Right cardiac atrium (tissue), 5 donors: Measurements from ENCODE around the gene SLCO4C1. TPM values are rescaled to one million over a fixed set of nuclear protein-coding genes. Genes with fewer than 3 reads are reported as not detected.

Source experiments
- ATAC-seq, 2 donors: fragments of 200-7000 bp; cut with Tn5 transposase; one replicate each; pipeline versions ENCODE4 v1.8.0 to v1.9.1; 2020; ENCODE audit warnings: moderate library complexity in 2 of 2, mild to moderate bottlenecking in 1 of 2
- DNase-seq, 3 donors: peaks; one replicate each; pipeline ENCODE4 v3.0.0-alpha.2; 2020
- H3K27ac ChIP-seq: one replicate; pipeline ENCODE4 v1.5.1; 2013; ENCODE audit warnings: mild to moderate bottlenecking, low read length, control low read depth, moderate library complexity
- H3K27me3 ChIP-seq: one replicate; pipeline ENCODE4 v1.6.1; 2013; ENCODE audit not compliant: control insufficient read depth, insufficient read depth
- H3K4me1 ChIP-seq: one replicate; pipeline ENCODE4 v1.6.1; 2013; ENCODE audit warnings: low read length; ENCODE audit not compliant: control insufficient read depth, insufficient read depth
- H3K4me3 ChIP-seq: one replicate; pipeline ENCODE4 v1.5.1; 2013; ENCODE audit warnings: low read length, control low read depth
- H3K9me3 ChIP-seq: one replicate; pipeline ENCODE4 v1.6.1; 2013; ENCODE audit warnings: low read length; ENCODE audit not compliant: control insufficient read depth
- WGBS: extraction: QIAGEN DNeasy Blood & Tissue Kit; methylation state at CpG from one replicate; pipeline ENCODE4 v1.1.7; 2013; 5-methylcytosine and 5-hydroxymethylcytosine counted together
- intact Hi-C, 4 donors: fragments of 100-400 bp; cut with DNase I; formaldehyde crosslinking; loops; one replicate each; pipeline versions ENCODE4 v1.11.0 to v1.14.0; 2022 to 2023
- polyA plus RNA-seq: library from polyadenylated mRNA; stranded (reverse); fragments of 200-250 nt; gene quantifications from one replicate; pipeline ENCODE4 v1.2.3, GENCODE V29; 2013
- total RNA-seq, 4 donors: library from RNA; stranded (reverse); fragmentation: NEBNext Ultra II Directional; extraction: Animal tissue kit (Norgen Biotek cat#: 25700); gene quantifications; one replicate each; pipeline ENCODE4 v1.2.1, GENCODE V29; 2021
- donor health status: healthy with polysubstance abuse.
- donor health status: DM: no; HTN: yes; CAD: no.
- donor health status: DM: no; HTN: no; CAD: no.
- donor health status: DM: no; HTN: yes; CAD: no; lungs with severe emphysema.
- donor health status: DM: yes; HTN: yes; CAD: no.

Gene SLCO4C1
- total and polyA plus RNA-seq, 5 donors, result 0.03 to 0.09 (median 0.06) TPM

DNA sequence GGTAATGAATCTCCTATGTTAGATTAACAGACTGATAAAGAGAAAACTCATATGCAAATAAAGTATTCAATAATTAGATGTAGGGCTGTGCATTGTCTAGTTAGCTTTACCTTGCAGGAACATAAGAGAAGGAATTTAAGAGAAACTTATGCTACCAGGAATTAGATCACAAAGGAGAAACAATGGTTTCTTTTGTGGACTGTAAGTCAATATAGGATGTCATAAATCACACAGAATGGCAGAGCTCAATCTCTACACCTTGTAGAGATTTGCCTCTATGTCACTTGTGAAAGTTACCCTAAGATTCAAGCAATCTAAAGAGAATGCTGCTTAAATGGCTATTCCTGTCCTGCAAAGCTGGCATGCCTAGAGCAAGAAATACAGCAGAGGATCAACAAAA is 26.0 kb downstream of the SLCO4C1 start:
- ATAC-seq, result no peak
- DNase-seq, result no peak
- Histone ChIP-seq H3K4me3 (no peak overlapping the region), H3K4me1 (no peaks in the 10 kb centered on the region), H3K27me3 (no peaks in the 10 kb centered on the region), H3K27ac (no peak overlapping the region), H3K9me3 (no peaks in the 10 kb centered on the region)
- intact Hi-C loops, result no loop called here

GRCh38 chr5:102262688-102263087 is 33.4 kb downstream of the SLCO4C1 start:
- WGBS, result 85% methylated on average over 2 of the region's 2 CpGs
- no peak for ATAC-seq
- Histone ChIP-seq H3K9me3 (no peaks in the 10 kb centered on the region), H3K4me1 (no peaks in the 10 kb centered on the region), H3K27ac (no peak overlapping the region), H3K27me3 (no peaks in the 10 kb centered on the region), H3K4me3 (no peak overlapping the region)
- no peak for DNase-seq
- intact Hi-C loops, result no loop called here

GRCh38 chr5:102249381-102249780 is 46.7 kb downstream of the SLCO4C1 start:
- 92% methylated on average over 3 of the region's 3 CpGs for WGBS

DNA sequence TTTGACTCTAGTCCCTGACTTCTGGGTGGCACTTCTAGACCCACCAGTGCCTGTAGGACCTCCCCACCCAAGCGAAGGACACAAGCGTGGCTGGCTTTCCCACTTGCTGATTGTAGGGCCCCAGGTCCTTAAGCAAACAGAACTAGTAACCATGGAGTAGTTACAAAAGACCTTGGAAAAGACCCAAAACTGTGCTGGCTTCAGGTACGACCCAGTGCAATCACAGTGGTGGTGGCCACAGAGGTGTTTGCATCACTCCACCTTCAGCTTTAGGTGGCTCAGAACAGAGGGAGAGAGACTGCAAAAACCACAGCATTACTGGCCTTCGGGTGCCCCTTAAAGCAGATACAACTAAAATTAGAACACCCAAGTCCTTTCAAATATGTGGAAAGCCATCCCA is 52.9 kb downstream of the SLCO4C1 start:
- ATAC-seq (no peak), DNase-seq (no peak)
- no peak overlapping the region for H3K27ac ChIP-seq
- intact Hi-C loops, result no loop called here
- H3K27me3 ChIP-seq, result no peaks in the 10 kb centered on the region
- no peaks in the 10 kb centered on the region for H3K4me1 ChIP-seq
- 85% methylated on average over 4 of the region's 4 CpGs for WGBS
- no peaks in the 10 kb centered on the region for H3K9me3 ChIP-seq
- no peak overlapping the region for H3K4me3 ChIP-seq

More at GRCh38 chr5:102249381-102249780, 46.7 kb downstream of the SLCO4C1 start:
- Histone ChIP-seq H3K27me3 (no peaks in the 10 kb centered on the region), H3K4me1 (no peaks in the 10 kb centered on the region), H3K4me3 (no peak overlapping the region), H3K27ac (no peak overlapping the region), H3K9me3 (no peaks in the 10 kb centered on the region)
- no peak for DNase-seq
- no peak for ATAC-seq
- intact Hi-C loops, result no loop called here

- intact Hi-C loops, result no loop called here
- DNase-seq (no peak), ATAC-seq (no peak)
- H3K4me3 ChIP-seq, result no peak overlapping the region
- H3K9me3 ChIP-seq, result no peaks in the 10 kb centered on the region
- no peak overlapping the region for H3K27ac ChIP-seq
- no peaks in the 10 kb centered on the region for H3K27me3 ChIP-seq
- 77% methylated on average over 1 of the region's 1 CpG for WGBS
- H3K4me1 ChIP-seq, result no peaks in the 10 kb centered on the region
Observed at GRCh38 chr5:102241809-102242421, 54.2 kb downstream of the SLCO4C1 start.

DNA sequence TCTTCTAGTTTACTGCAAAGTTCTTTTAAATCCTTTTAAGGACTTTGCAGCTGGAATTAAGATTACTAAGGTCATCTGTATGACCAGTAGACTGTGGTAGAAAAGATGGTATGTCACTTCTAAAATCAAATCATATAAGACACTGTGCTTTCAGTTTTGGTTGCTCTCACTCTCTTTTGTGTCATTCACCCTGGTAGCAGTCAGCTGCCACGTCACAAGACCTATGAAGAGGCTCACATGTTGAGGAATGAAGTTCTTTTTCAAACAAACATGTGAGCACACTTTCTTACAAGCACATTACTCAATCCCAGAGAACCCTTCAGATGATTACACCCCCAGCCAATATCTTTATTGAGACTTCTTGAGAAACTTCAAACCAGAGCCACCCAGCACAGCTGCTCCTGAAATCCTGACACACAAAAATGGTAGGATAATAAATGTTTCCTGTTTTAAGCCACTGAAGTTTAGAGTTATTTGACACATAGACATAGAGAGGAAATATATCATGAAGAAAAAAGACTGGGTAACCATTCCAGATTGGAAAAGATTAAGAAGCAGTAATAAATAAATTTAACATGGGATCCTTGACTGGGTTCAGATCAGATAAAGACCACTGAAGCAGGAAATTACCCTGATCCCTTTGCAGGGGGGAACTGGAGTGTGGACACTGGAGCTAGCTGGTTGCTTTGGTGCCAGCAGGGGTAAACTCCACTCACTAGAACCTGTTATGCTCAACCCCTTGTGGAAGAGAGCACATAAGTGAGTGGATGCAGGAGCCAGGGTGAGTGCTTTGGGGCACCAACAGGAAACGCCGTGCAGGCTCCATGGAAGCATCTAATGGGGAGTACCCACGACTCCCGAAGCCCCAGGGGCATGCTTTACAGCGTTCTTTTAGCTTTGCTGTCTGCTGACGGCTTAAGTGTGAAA is 64.1 kb downstream of the SLCO4C1 start:
- WGBS, result 74% methylated on average over 7 of the region's 7 CpGs
- ATAC-seq, result no peak
- intact Hi-C loops, result no loop called here

GRCh38 chr5:102229685-102230084 is 66.4 kb downstream of the SLCO4C1 start:
- Histone ChIP-seq H3K27ac (no peak overlapping the region), H3K4me3 (no peak overlapping the region), H3K4me1 (no peaks in the 10 kb centered on the region), H3K9me3 (no peaks in the 10 kb centered on the region), H3K27me3 (no peaks in the 10 kb centered on the region)
- 73% methylated on average over 1 of the region's 1 CpG for WGBS
- no peak for ATAC-seq
- intact Hi-C loops, result no loop called here
- no peak for DNase-seq

More for the DNA sequence above, 64.1 kb downstream of the SLCO4C1 start:
- DNase-seq, result no peak
- Histone ChIP-seq H3K9me3 (no peaks in the 10 kb centered on the region), H3K27ac (no peak overlapping the region), H3K27me3 (no peaks in the 10 kb centered on the region), H3K4me1 (no peaks in the 10 kb centered on the region), H3K4me3 (no peak overlapping the region)

- ATAC-seq, result no peak
- intact Hi-C loops, result no loop called here
- 93% methylated on average over 1 of the region's 1 CpG for WGBS
Observed at GRCh38 chr5:102226321-102226720, 69.8 kb downstream of the SLCO4C1 start.

GRCh38 chr5:102223542-102224477 is 72.3 kb downstream of the SLCO4C1 start:
- no peak for ATAC-seq
- no peaks in the 10 kb centered on the region for H3K4me1 ChIP-seq
- no peak overlapping the region for H3K27ac ChIP-seq
- no peaks in the 10 kb centered on the region for H3K9me3 ChIP-seq
- 73% methylated on average over 6 of the region's 6 CpGs for WGBS
- intact Hi-C loops, result no loop called here
- H3K4me3 ChIP-seq, result no peak overlapping the region
- no peaks in the 10 kb centered on the region for H3K27me3 ChIP-seq
- DNase-seq, result no peak

More at GRCh38 chr5:102226321-102226720, 69.8 kb downstream of the SLCO4C1 start:
- H3K4me1 ChIP-seq, result no peaks in the 10 kb centered on the region
- H3K4me3 ChIP-seq, result no peak overlapping the region
- no peak overlapping the region for H3K27ac ChIP-seq
- H3K9me3 ChIP-seq, result no peaks in the 10 kb centered on the region
- DNase-seq, result no peak
- H3K27me3 ChIP-seq, result no peaks in the 10 kb centered on the region

- H3K27ac ChIP-seq, result no peak overlapping the region
- no peaks in the 10 kb centered on the region for H3K9me3 ChIP-seq
- intact Hi-C loops, result no loop called here
- H3K4me1 ChIP-seq, result no peaks in the 10 kb centered on the region
- H3K27me3 ChIP-seq, result no peaks in the 10 kb centered on the region
- no peak for ATAC-seq
- DNase-seq, result no peak
- no peak overlapping the region for H3K4me3 ChIP-seq
Observed at GRCh38 chr5:102222772-102223171, 73.3 kb downstream of the SLCO4C1 start.

- DNase-seq, result no peak
- H3K9me3 ChIP-seq, result no peaks in the 10 kb centered on the region
- no peak overlapping the region for H3K4me3 ChIP-seq
- no peak overlapping the region for H3K27ac ChIP-seq
- 77% methylated on average over 1 of the region's 1 CpG for WGBS
- intact Hi-C loops, result no loop called here
- no peaks in the 10 kb centered on the region for H3K4me1 ChIP-seq
- no peaks in the 10 kb centered on the region for H3K27me3 ChIP-seq
- ATAC-seq, result no peak
Observed at GRCh38 chr5:102221949-102222348, 74.1 kb downstream of the SLCO4C1 start.
